ENCODE measurements around the gene LHFPL3.

The LHFPL3 gene

DNA sequence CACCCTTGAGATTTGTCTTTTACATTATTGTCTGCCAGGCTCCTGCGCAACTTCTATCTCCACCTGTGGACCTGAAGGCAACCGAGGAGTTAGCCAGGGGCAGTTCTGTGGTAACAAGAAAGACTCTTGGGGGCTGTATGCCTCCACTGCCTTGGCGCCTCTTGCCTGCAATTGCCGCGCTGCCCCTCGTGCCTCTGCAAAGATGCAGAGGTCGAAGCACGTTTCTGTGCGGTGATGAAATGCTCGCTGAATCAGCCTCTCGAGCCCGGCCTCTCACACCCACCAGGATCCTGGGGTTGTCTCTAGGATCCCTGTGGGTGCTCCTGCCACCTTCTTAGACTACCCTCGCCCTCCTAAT is 486 bp upstream of the LHFPL3 start:
- no peak for TF ChIP-seq CTCF (IDR thresholded peaks at IDR 0.05; ENCODE audit: low read depth, low read length)
- Histone ChIP-seq H3K9me3 (ENCODE audit: severe bottlenecking) (no peaks in the 10 kb centered on the region), H3K36me3 (no peaks in the 10 kb centered on the region), H3K27me3 (ENCODE audit: insufficient read depth, low read depth, severe bottlenecking) (no peaks in the 10 kb centered on the region), H3K27ac (peak overlapping the region; percentile 60; the same call in 1 of the 2 replicates), H3K4me3 (ENCODE audit: low read depth, low read length) (peak overlapping the region; percentile 53)
- no peak for DNase-seq

- peak overlapping the region; percentile 53 for H3K4me3 ChIP-seq (ENCODE audit: low read depth, low read length)
- no peaks in the 10 kb centered on the region for H3K27me3 ChIP-seq (ENCODE audit: insufficient read depth, low read depth, severe bottlenecking)
These were observed 795 bp downstream of the LHFPL3 start for GRCh38 chr7:104328970-104329825.

DNA sequence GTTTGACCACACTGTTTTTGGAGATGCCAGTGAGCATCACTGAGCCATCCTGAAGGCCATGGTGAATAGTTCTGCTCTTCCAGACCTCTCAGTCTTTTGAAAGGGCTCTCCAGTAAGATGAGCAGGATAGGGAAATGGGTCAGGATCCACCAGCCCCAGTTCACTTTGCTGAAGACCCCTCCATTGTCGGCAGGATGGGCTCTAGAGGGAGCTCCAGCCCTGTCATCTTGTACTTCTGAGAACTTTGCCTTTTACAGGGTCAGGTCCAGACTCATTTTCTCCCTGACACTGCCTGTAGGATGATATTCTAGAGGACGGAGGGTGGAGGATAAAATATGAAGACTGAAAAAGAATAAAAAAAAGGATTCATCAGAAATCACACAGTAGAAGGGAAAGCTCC is 13.1 kb downstream of the LHFPL3 start:
- Histone ChIP-seq H3K9me3 (ENCODE audit: severe bottlenecking) (no peaks in the 10 kb centered on the region), H3K27me3 (ENCODE audit: insufficient read depth, low read depth, severe bottlenecking) (no peaks in the 10 kb centered on the region), H3K36me3 (no peaks in the 10 kb centered on the region), H3K4me3 (ENCODE audit: low read depth, low read length) (no peak overlapping the region), H3K27ac (no peak overlapping the region)
- peak; percentile 78 for TF ChIP-seq CTCF (IDR thresholded peaks at IDR 0.05; ENCODE audit: low read depth, low read length)
- DNase-seq: peak; percentile 72

More at GRCh38 chr7:104328970-104329825, 795 bp downstream of the LHFPL3 start:
- no peak for TF ChIP-seq CTCF (IDR thresholded peaks at IDR 0.05; ENCODE audit: low read depth, low read length)
- no peaks in the 10 kb centered on the region for H3K36me3 ChIP-seq
- DNase-seq: peak; percentile 75
- H3K9me3 ChIP-seq (ENCODE audit: severe bottlenecking): no peaks in the 10 kb centered on the region
- H3K27ac ChIP-seq: peak overlapping the region; percentile 60

DNA sequence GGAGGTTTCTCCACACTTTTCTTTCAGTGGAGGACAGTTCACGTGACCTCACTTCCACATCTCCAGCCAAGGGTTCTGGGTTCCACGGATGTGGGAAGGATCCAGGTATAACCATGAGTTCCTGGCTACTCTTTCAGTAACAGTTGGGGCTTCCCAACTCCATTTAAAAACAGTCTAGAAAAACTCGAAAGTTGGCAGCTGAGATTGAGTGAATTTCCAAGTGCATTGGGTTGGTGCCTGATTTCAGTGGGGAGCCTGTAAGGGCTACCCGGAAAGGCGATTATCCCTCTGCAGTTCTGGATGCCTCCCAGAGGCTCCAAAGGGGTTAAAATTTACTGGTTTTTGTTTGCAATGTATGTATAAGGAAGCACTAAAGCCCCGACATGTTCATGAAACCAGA is 24.3 kb downstream of the LHFPL3 start:
- no peak for DNase-seq
- no peaks in the 10 kb centered on the region for H3K36me3 ChIP-seq
- no peak overlapping the region for H3K27ac ChIP-seq
- H3K9me3 ChIP-seq (ENCODE audit: severe bottlenecking): no peaks in the 10 kb centered on the region
- H3K27me3 ChIP-seq (ENCODE audit: insufficient read depth, low read depth, severe bottlenecking): no peaks in the 10 kb centered on the region
- TF ChIP-seq CTCF (IDR thresholded peaks at IDR 0.05; ENCODE audit: low read depth, low read length): no peak
- H3K4me3 ChIP-seq (ENCODE audit: low read depth, low read length): no peak overlapping the region

DNA sequence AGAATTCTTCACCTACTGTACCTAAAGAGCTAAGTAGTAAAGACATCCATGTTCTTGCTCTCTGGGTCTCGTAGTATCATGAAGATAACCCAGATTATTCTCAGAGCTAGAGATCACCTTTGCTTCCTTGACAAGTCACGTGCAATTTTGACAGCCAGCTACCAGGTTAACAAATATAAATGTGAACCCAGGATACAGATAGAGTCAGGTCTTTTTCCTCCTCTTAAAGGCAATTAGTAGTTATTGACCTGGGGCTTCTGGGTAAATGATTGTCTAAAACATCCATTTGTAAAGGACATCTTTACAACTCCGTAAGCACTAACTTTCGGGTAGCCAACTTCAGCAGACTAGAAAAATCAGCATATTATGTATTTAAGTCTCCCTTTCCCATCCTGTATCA is 28.8 kb downstream of the LHFPL3 start:
- no peaks in the 10 kb centered on the region for H3K27me3 ChIP-seq (ENCODE audit: insufficient read depth, low read depth, severe bottlenecking)

More for the DNA sequence above, 28.8 kb downstream of the LHFPL3 start:
- H3K4me3 ChIP-seq (ENCODE audit: low read depth, low read length): no peak overlapping the region
- DNase-seq: no peak
- H3K36me3 ChIP-seq: no peaks in the 10 kb centered on the region
- no peak for TF ChIP-seq CTCF (IDR thresholded peaks at IDR 0.05; ENCODE audit: low read depth, low read length)
- H3K9me3 ChIP-seq (ENCODE audit: severe bottlenecking): no peaks in the 10 kb centered on the region
- H3K27ac ChIP-seq: no peak overlapping the region
